Stimulated activated CD4-positive, alpha-beta T cell treated with anti-CD3 and anti-CD28 coated beads, TNF-alpha, amount 100 ng/mL, for 48 hours (primary cell): ENCODE measurements around the gene NOTUM.
A peak's percentile ranks its signal among the peaks of the same experiment; 100 is the strongest.

ENCODE experiments used
- DNase-seq, 3 donors: peaks; one replicate each; pipeline ENCODE4 v3.0.0-alpha.2; 2020; ENCODE audit warnings: low read depth in 3 of 3

NOTUM gene

GRCh38 chr17:81911277-81911961, 49.6 kb downstream of the NOTUM start, which contains the start of gene PCYT2:
Gene PCYT2 (minus strand): TSS chr17:81911399. CDS start chr17:81911355, 44 bp downstream.
- DNase-seq, result peak; percentile 87 to 95 (median 89)

- no peak for DNase-seq
Measured at GRCh38 chr17:81910840-81911276, 50.1 kb downstream of the NOTUM start.

- no peak for DNase-seq
Measured at GRCh38 chr17:81909966-81910839, 50.8 kb downstream of the NOTUM start.

DNA sequence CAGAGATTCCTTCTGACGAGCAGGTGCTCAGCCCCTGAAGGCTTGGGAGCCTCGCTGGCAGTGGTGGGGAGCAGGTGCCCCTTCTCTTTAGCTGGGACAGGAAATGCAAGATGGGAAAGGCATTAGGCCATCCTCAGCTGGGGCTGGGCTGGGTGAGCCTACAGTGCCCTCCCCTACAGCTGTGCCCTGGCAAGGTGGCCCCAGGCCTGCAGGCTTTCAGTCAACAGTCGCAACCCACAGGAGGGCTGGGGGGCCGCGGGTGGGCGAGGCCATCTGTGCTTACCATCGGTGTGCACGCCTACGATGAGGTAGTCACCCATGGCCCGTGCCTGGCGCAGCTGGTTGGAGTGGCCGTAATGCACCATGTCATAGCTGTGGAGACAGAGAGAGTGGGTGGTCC, 51.8 kb downstream of the NOTUM start:
- no peak for DNase-seq

DNA sequence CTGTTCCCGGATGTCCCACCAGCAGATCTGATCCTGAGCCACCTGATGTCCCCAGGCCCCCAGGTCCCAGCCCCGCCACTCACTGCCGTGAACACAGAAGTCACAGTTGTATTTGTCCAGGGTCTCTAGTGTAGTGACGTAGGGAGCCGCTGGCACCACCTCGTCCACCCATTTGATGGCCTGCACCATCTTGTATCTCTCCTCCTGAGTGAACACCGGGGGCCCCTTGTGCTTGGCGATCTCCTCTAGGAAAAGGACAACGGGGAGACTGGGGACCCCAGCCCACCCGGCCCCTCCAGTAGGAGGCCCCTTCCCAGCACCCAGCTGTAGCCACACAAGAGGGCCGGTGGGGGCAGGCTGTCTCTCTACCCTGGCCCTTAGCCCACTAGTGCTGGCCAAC, 52.2 kb downstream of the NOTUM start:
- no peak for DNase-seq

DNA sequence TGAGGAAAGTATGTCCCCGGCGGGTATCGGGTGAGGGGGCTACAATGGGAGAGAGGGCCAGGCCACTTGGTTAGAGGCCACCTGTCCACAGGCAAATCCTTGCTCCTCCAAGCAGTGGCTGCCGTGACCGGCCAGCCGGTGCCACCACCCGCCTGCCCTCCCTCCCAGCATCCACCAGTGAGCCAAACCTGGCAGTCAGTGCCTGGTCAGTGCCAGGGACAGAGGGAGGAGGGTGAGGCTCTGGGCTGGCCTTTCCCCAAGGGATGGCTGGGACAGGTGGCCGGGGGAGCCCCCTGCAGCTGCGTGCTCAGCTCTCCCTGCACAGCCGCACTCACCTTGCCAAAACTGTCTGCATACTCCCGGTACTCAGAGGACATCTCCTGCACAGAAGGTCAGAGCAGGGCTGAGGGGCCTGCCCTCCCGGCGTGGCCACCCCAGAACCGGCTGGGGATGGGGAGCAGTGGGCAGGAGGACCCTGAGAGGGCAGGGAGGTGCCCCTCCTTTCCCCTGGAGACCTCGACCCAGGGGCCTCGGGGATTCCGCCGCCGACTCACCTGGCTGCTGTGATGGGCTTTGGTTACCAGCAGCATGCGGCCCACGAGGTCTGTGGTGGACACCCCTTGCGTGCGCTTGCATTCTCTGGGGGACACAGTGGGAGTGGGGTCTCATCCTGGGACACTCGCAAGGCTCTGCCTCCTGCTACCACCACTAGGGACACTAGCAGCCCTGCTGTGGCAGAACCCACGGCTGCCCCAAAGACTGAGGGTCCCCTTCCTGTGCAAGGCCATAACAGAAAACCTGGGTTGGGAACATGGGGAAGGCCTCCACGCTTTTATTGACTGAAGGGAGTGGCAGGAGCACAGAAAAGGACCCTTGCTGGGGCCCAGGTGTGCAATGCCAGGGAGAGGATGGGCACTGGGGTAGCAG, 53.5 kb downstream of the NOTUM start:
- no peak for DNase-seq

GRCh38 chr17:81906476-81907218, 54.3 kb downstream of the NOTUM start:
- DNase-seq, result no peak

- DNase-seq, result no peak
Measured at GRCh38 chr17:81905993-81906392, 55.0 kb downstream of the NOTUM start.

DNA sequence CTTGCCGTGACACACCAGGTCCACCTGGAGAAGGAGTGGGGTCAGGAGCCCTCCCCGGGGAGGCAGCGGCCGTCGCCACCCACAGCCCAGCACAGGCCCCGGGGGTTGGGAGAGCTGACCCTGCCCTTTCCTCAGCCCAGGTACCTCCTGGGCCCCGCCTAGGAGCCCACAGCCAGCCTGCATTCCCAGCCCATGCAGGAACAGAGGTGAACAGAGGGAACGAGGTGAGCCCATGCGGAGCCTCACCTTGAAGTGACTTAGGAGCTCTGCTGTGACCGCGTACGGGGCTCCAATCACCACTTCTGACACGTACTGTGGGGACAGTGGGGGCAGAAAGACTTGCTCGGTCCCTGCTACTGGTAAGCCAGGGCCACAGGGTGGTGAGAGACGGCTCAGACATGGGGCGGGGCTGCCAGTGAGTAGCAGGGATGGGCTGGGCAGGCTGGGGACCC, 55.5 kb downstream of the NOTUM start:
- DNase-seq, result no peak

DNA sequence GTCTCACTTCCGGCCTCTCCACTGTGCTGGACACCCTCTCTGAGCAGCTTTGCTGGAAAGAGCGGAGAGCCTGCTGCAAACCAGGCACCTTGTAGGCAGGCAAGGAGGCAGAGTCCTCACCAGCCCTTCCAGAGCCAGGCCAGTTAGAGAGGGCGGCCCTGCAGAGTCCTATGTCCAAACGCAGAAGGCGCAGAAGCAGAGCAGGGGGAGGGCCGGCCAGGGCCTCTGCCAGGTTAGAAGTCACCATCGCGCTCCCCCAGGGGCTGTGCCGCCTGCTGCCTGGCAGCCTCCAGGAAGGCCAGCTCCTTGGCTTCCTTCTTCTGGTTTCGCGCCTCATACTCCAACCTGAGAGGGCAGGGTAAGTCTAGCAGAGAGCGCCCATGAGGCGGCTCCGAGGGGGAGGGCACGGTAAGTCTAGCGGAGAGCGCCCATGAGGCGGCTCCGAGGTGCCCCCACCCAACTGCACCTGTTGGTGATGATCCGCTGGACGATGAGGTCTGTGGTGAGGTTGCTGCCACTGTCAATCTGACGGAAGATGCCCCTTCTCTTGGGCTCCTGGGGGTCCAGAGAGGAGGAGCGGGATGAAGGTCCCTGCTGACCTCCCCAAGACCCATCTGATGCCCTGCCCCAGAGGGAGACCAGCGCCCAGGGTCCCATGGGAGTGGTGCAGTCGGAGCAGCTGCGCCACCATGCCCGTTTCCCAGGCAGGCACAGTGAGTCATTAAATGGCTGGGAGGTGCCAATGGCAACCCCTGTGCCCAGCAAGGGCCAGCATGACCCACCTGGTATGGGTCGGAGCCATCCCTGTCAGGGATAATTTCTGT, 56.2 kb downstream of the NOTUM start:
- no peak for DNase-seq

GRCh38 chr17:81903896-81904599, 56.9 kb downstream of the NOTUM start:
- no peak for DNase-seq

DNA sequence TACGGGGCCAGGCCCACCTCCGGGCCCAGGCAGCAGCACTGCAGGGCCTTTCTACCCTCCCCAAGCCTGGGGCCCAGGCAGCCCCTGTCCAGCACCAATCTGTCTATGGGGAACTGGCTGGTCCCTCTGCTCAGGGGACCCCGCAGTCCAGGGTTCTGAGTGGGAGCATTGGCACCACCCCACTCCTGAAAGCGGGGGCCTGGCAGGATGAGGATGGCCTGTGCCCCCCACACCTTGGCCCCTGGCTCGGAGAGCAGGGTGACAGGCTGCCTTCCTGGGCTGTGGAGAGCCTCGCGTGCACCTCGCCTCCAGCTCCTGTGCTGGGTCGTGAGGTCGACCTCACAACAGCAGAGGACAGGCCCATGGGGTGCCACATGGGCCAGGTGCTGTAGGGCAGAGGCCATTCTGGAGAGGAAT, 57.6 kb downstream of the NOTUM start:
- DNase-seq, result no peak

DNA sequence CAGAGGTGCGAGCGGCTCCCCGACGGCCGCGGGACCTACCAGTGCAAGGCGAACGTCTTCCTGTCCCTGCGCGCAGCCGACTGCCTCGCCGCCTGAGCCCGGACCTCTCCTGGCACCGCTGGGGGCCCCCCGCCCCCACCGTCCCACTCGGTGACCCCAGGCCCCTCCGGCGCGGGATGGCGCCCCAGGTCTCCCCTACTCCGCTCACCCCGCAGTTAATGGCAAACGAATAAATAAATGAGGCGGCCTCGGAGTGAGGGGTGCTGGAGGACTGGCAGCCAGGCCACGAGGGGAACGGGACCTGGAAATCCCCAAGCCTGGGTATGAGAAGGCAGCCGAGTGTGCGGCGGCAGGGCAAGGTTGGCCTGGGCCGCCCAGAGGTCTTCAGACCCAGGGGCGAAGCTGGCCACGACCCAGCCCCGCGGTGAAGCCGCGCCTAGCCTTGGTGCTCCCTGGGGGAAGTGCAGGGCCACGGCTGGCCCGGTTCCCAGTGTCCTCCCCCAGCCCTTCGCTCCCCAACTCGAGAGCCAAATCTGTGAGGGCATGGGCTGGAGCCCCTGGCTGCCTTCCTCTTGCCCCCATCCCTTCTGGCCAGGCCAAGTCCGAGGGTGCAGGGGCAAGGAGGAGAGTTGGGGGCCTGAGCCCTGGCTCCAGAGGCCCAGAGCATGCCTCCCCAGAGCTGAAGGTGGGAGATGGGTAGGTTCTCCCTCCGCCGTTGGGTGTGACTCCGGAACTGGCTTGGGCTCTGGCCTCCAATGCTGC, 58.2 kb downstream of the NOTUM start:
- no peak for DNase-seq
